ENCODE results near the gene ASB2. TPM values are rescaled to one million over a fixed set of nuclear protein-coding genes. Genes with fewer than 3 reads are reported as not detected.

ASB2 gene
- total RNA-seq, 1 experiment from 2014 or later = not detected

- H3K9me3 ChIP-seq (ENCODE audit: control insufficient read depth in 1 of 2, insufficient read depth in 1 of 2, low read depth in 1 of 2, low read length in 2 of 2) = no peaks in the 10 kb centered on the region
- ChIA-PET POLR2A (no interaction called here), CTCF (interaction anchor here (0.8 to 2.2 kb wide), 4 partner anchors 9 to 54 kb away, joined by 3 to 6 read pairs (median 4); no protein-coding TSS in a partner anchor), RAD21 (ENCODE audit: low non-redundant PET in 1 of 2, low total read pairs in 2 of 2, uncharacterized antibody in 2 of 2, unreplicated experiment in 2 of 2) (no interaction called here)
- no peaks in the 10 kb centered on the region for H3K79me2 ChIP-seq (ENCODE audit: insufficient read depth, low read length)
- no peaks in the 10 kb centered on the region for H3K9me2 ChIP-seq (ENCODE audit: insufficient read depth)
- no peak for TF ChIP-seq CBX3 (IDR thresholded peaks at IDR 0.05; ENCODE audit: low read depth)
- TF ChIP-seq MAX (IDR thresholded peaks at IDR 0.05) = no peak
- no peak for TF ChIP-seq POLR2AphosphoS5 (IDR thresholded peaks at IDR 0.05; ENCODE audit: low read depth, low read length)
- TF ChIP-seq YY1 (IDR thresholded peaks at IDR 0.05; ENCODE audit: extremely low read depth, insufficient replicate concordance, low read depth, low read length) = no peak
- TF ChIP-seq SP1 (IDR thresholded peaks at IDR 0.05; ENCODE audit: low read depth) = no peak
- TF ChIP-seq FOSL1 (IDR thresholded peaks at IDR 0.05; ENCODE audit: low read depth) = no peak
- no peak for TF ChIP-seq REST (IDR thresholded peaks at IDR 0.05; ENCODE audit: low read depth)
- TF ChIP-seq ZFX (IDR thresholded peaks at IDR 0.05) = no peak
- no peak for TF ChIP-seq CEBPB (IDR thresholded peaks at IDR 0.05; ENCODE audit: low read depth)
- no peak for TF ChIP-seq ELF1 (IDR thresholded peaks at IDR 0.05; ENCODE audit: borderline replicate concordance, low read depth)
- TF ChIP-seq RAD21 (IDR thresholded peaks at IDR 0.05; ENCODE audit: low read depth) = no peak
- TF ChIP-seq ZNF274 (IDR thresholded peaks at IDR 0.05; ENCODE audit: low read depth, low read length) = no peak
- no peak for TF ChIP-seq EZH2phosphoT487 (IDR thresholded peaks at IDR 0.05; ENCODE audit: borderline replicate concordance)
- no peak for TF ChIP-seq SRF (IDR thresholded peaks at IDR 0.05; ENCODE audit: low read depth)
- intact Hi-C loops (cut with micrococcal nuclease) = no loop called here
- no peaks in the 10 kb centered on the region for H3K36me3 ChIP-seq (ENCODE audit: control insufficient read depth in 1 of 2, insufficient read depth in 2 of 2, low read length in 2 of 2)
- no peaks in the 10 kb centered on the region for H3K27me3 ChIP-seq (ENCODE audit: insufficient read depth, low read length)
- no peak overlapping the region for H3K4me3 ChIP-seq (replicated peaks in 1 of 2; ENCODE audit: low read depth in 1 of 2, low read length in 2 of 2)
- H3K4me2 ChIP-seq (ENCODE audit: low read length) = no peak overlapping the region
- H2AFZ ChIP-seq (ENCODE audit: low read depth, low read length, poor library complexity, severe bottlenecking) = no peak overlapping the region
- ATAC-seq (no peak), DNase-seq (ENCODE audit: low read depth, low spot score) (no peak)
- H4K20me1 ChIP-seq (ENCODE audit: insufficient read depth) = no peaks in the 10 kb centered on the region
- no peak overlapping the region for H3K9ac ChIP-seq (ENCODE audit: low read length)
- no peak overlapping the region for H3K27ac ChIP-seq (ENCODE audit: low read depth, low read length)
- H3K4me1 ChIP-seq (ENCODE audit: control insufficient read depth in 1 of 2, insufficient read depth in 2 of 2, low read length in 2 of 2) = peaks cover 13 to 26% of the 10 kb centered on the region in 2 experiments; a peak in 3 of 4 replicates
- BruUV-seq (replicated peaks) = no TSS peak
Observed at GRCh38 chr14:93991649-93992048, 15.3 kb upstream of the ASB2 start.

All from HCT116 (cell line).